H54 (cell line): ENCODE results near the gene SRPRA.

Experiments used
- DNase-seq: peaks from one replicate; pipeline ENCODE4 v3.0.0; 2011; ENCODE audit warnings: low spot score, mixed read lengths; ENCODE audit not compliant: insufficient read length
- FAIRE-seq: peaks from 3 replicates; lab custom pipeline; 2011; peaks lifted over from hg19 to GRCh38; lab: Jason Lieb, UNC
- POLR2A ChIP-seq: IDR thresholded peaks from 2 replicates; pipeline ENCODE4 v1.6.1; 2011; ENCODE audit warnings: low read depth, mild to moderate bottlenecking, low read length

SRPRA gene

GRCh38 chr11:126304457-126305075, 35.9 kb upstream of the SRPRA start:
- DNase-seq (no peak), FAIRE-seq (no peak)
- TF ChIP-seq POLR2A: no peak

- DNase-seq (peak; percentile 85), FAIRE-seq (peak; percentile 48)
- peak; percentile 81 for TF ChIP-seq POLR2A
Measured at GRCh38 chr11:126303623-126304456, 35.1 kb upstream of the SRPRA start, which contains the start of gene DCPS. TSS of gene DCPS (plus strand) at chr11:126304060. CDS start at chr11:126304081, 21 bp downstream.

GRCh38 chr11:126297004-126297403, 28.3 kb upstream of the SRPRA start:
- no peak for TF ChIP-seq POLR2A
- no peak for DNase-seq
- FAIRE-seq: no peak

- no peak for TF ChIP-seq POLR2A
- DNase-seq: no peak
- FAIRE-seq: no peak
Measured at GRCh38 chr11:126293726-126294125, 25.0 kb upstream of the SRPRA start.

- FAIRE-seq (no peak), DNase-seq (no peak)
- TF ChIP-seq POLR2A: no peak
Measured at GRCh38 chr11:126290887-126291286, 22.2 kb upstream of the SRPRA start.

GRCh38 chr11:126288237-126288636, 19.5 kb upstream of the SRPRA start:
- no peak for FAIRE-seq
- no peak for DNase-seq
- no peak for TF ChIP-seq POLR2A

- FAIRE-seq (peak; percentile 86), DNase-seq (peak; percentile 47)
- no peak for TF ChIP-seq POLR2A
Measured at GRCh38 chr11:126284829-126285228, 16.1 kb upstream of the SRPRA start.

GRCh38 chr11:126282736-126283591, 14.3 kb upstream of the SRPRA start, which contains the start of gene TIRAP:
TSS of gene TIRAP (plus strand) at chr11:126283093. CDS start at chr11:126290895, 7,802 bp downstream.
- FAIRE-seq (no peak), DNase-seq (peak; percentile 56)
- TF ChIP-seq POLR2A: peak; percentile 64; the same call in 1 of the 2 replicates

- no peak for TF ChIP-seq POLR2A
- DNase-seq: no peak
- FAIRE-seq: no peak
Measured at GRCh38 chr11:126282361-126282735, 13.7 kb upstream of the SRPRA start.

- DNase-seq: no peak
- no peak for TF ChIP-seq POLR2A
- FAIRE-seq: no peak
Measured at GRCh38 chr11:126281666-126282175, 13.0 kb upstream of the SRPRA start.

- no peak for TF ChIP-seq POLR2A
- FAIRE-seq (no peak), DNase-seq (no peak)
Measured at GRCh38 chr11:126281245-126281644, 12.6 kb upstream of the SRPRA start.

- TF ChIP-seq POLR2A: no peak
- FAIRE-seq: no peak
- no peak for DNase-seq
Measured at GRCh38 chr11:126280595-126280994, 11.9 kb upstream of the SRPRA start.

- FAIRE-seq: no peak
- DNase-seq: no peak
- TF ChIP-seq POLR2A: no peak
Measured at GRCh38 chr11:126279191-126279590, 10.5 kb upstream of the SRPRA start.
